K562 (cell line): ENCODE data around the gene SPATA33. TPM values are rescaled to one million over a fixed set of nuclear protein-coding genes. Genes with fewer than 3 reads are reported as not detected.

Experiments
- ASH1L ChIP-seq: fragments of 450-650 bp; IDR thresholded peaks from 2 replicates; pipeline ENCODE4 v1.6.1; 2018; ENCODE audit warnings: borderline replicate concordance, mild to moderate bottlenecking, low read depth; ENCODE audit not compliant: partially characterized antibody
- HINFP ChIP-seq: fragments of 450-650 bp; conservative IDR thresholded peaks from 2 replicates; pipeline ENCODE4 v1.6.1; 2016; ENCODE audit warnings: missing genetic modification characterization, low read depth, mild to moderate bottlenecking, control low read depth, missing compliant biosample characterization
- IRF2 ChIP-seq: sonication (generic); formaldehyde crosslinking; IDR thresholded peaks from 2 replicates; pipeline ENCODE4 v1.8.1; 2022; ENCODE audit warnings: mild to moderate bottlenecking, missing genetic modification reagents
- LEF1 ChIP-seq: fragments of 450-650 bp; IDR thresholded peaks from 2 replicates; pipeline ENCODE4 v1.6.1; 2016; ENCODE audit warnings: mild to moderate bottlenecking
- MCM5 ChIP-seq: fragments of 450-650 bp; IDR thresholded peaks from 2 replicates; pipeline ENCODE4 v1.6.1; 2016; ENCODE audit warnings: low read depth
- MECOM ChIP-seq: fragments of 250-450 bp; sonication (Bioruptor Pico); IDR thresholded peaks from 2 replicates; pipeline ENCODE4 v1.8.0; 2022; ENCODE audit warnings: inconsistent platforms
- RBFOX2 ChIP-seq: fragments of 200-400 bp; formaldehyde crosslinking; IDR thresholded peaks from 2 replicates; pipeline ENCODE4 v1.6.1; 2017; ENCODE audit warnings: low read depth, mild to moderate bottlenecking, low read length, moderate library complexity
- STAG1 ChIP-seq: sonication (generic); formaldehyde crosslinking; IDR thresholded peaks from 2 replicates; pipeline ENCODE4 v1.5.0; 2020; ENCODE audit warnings: missing genetic modification reagents, borderline replicate concordance
- TCFL5 ChIP-seq: fragments of 250-450 bp; sonication (Bioruptor Pico); conservative IDR thresholded peaks from 2 replicates; pipeline ENCODE4 v1.6.1; 2021; ENCODE audit warnings: mild to moderate bottlenecking, moderate library complexity, matching md5 sums
- TRIM25 ChIP-seq: fragments of 450-650 bp; IDR thresholded peaks from 2 replicates; pipeline ENCODE4 v1.7.0; 2016; ENCODE audit warnings: borderline replicate concordance
- TRIM28 ChIP-seq: fragments of 450-650 bp; IDR thresholded peaks from 2 replicates; pipeline ENCODE4 v1.6.1; 2017
- YBX1 ChIP-seq: fragments of 450-650 bp; IDR thresholded peaks from 2 replicates; pipeline ENCODE4 v1.7.1; 2016; ENCODE audit warnings: mild to moderate bottlenecking
- ZNF77 ChIP-seq: fragments of 250-450 bp; sonication (Bioruptor Pico); IDR thresholded peaks from 2 replicates; pipeline ENCODE4 v1.5.0; 2020
- polyA plus RNA-seq, 8 experiments: library from polyadenylated mRNA; depleted of rRNA in 4 of 8; stranded (reverse) in 5 of 8; unstranded in 3 of 8; fragments of >200 nt; fragmentation: Nextera tagmentation in 2 of 8; fragmentation: Illumina TruSeq in 1 of 8; extraction: Ambion mirVana in 2 of 8; extraction: Trizol in 1 of 8; gene quantifications; 2 replicates each; pipeline versions ENCODE4 v1.2.1 to v1.2.3, GENCODE V29; 2011 to 2014; ENCODE audit warnings: inconsistent platforms in 1 of 8, missing spikeins in 1 of 8
- total RNA-seq, 7 experiments: library from RNA; depleted of rRNA in 6 of 7; stranded (reverse); fragments of >200 nt in 6 of 7; fragmentation: Illumina TruSeq in 2 of 7; extraction: Trizol in 2 of 7; gene quantifications; 2 replicates each; pipeline versions ENCODE4 v1.2.1 to v1.2.3, GENCODE V29; 2011 to 2021; ENCODE audit warnings: low replicate concordance in 1 of 7
- TF ChIP-seq, protein P1 (sequence below): fragments of 250-450 bp; sonication (Bioruptor Pico); IDR thresholded peaks from 2 replicates; pipeline ENCODE4 v1.9.0; 2021; ENCODE audit warnings: mild to moderate bottlenecking, inconsistent platforms
- TF ChIP-seq, protein P2 (sequence below): fragments of 450-650 bp; formaldehyde crosslinking; IDR thresholded peaks from 2 replicates; pipeline ENCODE4 v1.4.0; 2020; ENCODE audit warnings: mild to moderate bottlenecking
- TF ChIP-seq, protein P3 (sequence below): fragments of 250-450 bp; sonication (Bioruptor Pico); IDR thresholded peaks from 2 replicates; pipeline ENCODE4 v1.4.0; 2020; ENCODE audit warnings: mild to moderate bottlenecking, moderate library complexity
- TF ChIP-seq, protein P4 (sequence below): fragments of 200-800 bp; sonication (Bioruptor generic); IDR thresholded peaks from 2 replicates; pipeline ENCODE4 v1.6.1; 2017; ENCODE audit warnings: missing genetic modification characterization, missing compliant biosample characterization

The SPATA33 gene
- total and polyA plus RNA-seq, 9 of the 15 experiments (the other 6 are each of a cell fraction or from before 2014, with no cell fraction given) = 4.0 to 20.0 (median 11.8) TPM

DNA sequence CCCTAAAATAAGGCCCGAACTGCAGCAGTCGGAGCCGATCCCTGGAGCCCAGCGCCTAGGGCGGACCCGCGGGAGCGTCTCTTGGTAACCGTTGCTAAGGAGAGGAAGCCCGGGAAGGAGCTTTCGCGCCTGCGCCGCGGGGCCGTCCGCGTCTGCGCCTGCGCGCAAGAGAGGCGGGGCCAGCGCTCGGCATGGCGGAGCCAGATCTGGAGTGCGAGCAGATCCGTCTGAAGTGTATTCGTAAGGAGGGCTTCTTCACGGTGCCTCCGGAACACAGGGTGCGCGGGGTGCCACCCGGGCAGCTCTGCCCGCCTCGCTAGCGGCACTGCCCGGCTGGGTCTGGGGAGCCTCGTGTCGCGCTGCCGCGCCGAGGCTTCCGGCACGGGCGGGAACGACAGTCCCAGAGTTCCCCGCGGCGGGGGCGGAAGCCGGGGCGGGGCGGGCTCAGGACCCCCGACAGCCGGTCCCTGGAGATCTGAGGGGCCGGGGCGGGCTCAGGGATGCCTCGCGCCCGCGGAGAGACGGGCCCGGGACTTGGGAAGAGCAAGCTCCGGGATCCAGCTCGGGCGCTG lies 29.0 kb downstream of the SPATA33 start, which contains the start of gene CDK10 (continued):
- TF ChIP-seq TRIM25 (no peak), LEF1 (no peak), TCFL5 (CRISPR knock-in tag) (no peak), MECOM (CRISPR knock-in tag) (no peak), ASH1L (no peak), TRIM28 (no peak), RBFOX2 (peak; percentile 85), HINFP (tag) (peak; percentile 62; the same call in 1 of the 2 replicates), IRF2 (CRISPR knock-in tag) (no peak), STAG1 (CRISPR knock-in tag) (no peak), MCM5 (no peak), ZNF77 (CRISPR knock-in tag) (no peak), YBX1 (no peak)
- TF ChIP-seq, protein P1, sequence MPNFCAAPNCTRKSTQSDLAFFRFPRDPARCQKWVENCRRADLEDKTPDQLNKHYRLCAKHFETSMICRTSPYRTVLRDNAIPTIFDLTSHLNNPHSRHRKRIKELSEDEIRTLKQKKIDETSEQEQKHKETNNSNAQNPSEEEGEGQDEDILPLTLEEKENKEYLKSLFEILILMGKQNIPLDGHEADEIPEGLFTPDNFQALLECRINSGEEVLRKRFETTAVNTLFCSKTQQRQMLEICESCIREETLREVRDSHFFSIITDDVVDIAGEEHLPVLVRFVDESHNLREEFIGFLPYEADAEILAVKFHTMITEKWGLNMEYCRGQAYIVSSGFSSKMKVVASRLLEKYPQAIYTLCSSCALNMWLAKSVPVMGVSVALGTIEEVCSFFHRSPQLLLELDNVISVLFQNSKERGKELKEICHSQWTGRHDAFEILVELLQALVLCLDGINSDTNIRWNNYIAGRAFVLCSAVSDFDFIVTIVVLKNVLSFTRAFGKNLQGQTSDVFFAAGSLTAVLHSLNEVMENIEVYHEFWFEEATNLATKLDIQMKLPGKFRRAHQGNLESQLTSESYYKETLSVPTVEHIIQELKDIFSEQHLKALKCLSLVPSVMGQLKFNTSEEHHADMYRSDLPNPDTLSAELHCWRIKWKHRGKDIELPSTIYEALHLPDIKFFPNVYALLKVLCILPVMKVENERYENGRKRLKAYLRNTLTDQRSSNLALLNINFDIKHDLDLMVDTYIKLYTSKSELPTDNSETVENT (CRISPR knock-in tag) = peak; percentile 71; the same call in 1 of the 2 replicates
- TF ChIP-seq, protein P2, sequence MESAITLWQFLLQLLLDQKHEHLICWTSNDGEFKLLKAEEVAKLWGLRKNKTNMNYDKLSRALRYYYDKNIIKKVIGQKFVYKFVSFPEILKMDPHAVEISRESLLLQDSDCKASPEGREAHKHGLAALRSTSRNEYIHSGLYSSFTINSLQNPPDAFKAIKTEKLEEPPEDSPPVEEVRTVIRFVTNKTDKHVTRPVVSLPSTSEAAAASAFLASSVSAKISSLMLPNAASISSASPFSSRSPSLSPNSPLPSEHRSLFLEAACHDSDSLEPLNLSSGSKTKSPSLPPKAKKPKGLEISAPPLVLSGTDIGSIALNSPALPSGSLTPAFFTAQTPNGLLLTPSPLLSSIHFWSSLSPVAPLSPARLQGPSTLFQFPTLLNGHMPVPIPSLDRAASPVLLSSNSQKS (CRISPR knock-in tag) = no peak
- TF ChIP-seq, protein P3, sequence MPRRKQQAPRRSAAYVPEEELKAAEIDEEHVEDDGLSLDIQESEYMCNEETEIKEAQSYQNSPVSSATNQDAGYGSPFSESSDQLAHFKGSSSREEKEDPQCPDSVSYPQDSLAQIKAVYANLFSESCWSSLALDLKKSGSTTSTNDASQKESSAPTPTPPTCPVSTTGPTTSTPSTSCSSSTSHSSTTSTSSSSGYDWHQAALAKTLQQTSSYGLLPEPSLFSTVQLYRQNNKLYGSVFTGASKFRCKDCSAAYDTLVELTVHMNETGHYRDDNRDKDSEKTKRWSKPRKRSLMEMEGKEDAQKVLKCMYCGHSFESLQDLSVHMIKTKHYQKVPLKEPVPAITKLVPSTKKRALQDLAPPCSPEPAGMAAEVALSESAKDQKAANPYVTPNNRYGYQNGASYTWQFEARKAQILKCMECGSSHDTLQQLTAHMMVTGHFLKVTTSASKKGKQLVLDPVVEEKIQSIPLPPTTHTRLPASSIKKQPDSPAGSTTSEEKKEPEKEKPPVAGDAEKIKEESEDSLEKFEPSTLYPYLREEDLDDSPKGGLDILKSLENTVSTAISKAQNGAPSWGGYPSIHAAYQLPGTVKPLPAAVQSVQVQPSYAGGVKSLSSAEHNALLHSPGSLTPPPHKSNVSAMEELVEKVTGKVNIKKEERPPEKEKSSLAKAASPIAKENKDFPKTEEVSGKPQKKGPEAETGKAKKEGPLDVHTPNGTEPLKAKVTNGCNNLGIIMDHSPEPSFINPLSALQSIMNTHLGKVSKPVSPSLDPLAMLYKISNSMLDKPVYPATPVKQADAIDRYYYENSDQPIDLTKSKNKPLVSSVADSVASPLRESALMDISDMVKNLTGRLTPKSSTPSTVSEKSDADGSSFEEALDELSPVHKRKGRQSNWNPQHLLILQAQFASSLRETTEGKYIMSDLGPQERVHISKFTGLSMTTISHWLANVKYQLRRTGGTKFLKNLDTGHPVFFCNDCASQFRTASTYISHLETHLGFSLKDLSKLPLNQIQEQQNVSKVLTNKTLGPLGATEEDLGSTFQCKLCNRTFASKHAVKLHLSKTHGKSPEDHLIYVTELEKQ = no peak
- TF ChIP-seq, protein P4, sequence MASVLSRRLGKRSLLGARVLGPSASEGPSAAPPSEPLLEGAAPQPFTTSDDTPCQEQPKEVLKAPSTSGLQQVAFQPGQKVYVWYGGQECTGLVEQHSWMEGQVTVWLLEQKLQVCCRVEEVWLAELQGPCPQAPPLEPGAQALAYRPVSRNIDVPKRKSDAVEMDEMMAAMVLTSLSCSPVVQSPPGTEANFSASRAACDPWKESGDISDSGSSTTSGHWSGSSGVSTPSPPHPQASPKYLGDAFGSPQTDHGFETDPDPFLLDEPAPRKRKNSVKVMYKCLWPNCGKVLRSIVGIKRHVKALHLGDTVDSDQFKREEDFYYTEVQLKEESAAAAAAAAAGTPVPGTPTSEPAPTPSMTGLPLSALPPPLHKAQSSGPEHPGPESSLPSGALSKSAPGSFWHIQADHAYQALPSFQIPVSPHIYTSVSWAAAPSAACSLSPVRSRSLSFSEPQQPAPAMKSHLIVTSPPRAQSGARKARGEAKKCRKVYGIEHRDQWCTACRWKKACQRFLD (CRISPR knock-in tag) = 0 out of 2 replicates have a peak, but pooled peaks have one; percentile 28
